MM.1S (cell line): Measurements from ENCODE around the gene SPATA31E1.

Experiments
- DNase-seq: peaks from one replicate; pipeline ENCODE4 v3.0.0-alpha.2; 2015
- H2AFZ ChIP-seq: fragments of 300-600 bp; sonication (generic); 2 replicates; pipeline ENCODE4 v1.6.0; 2016; ENCODE audit warnings: antibody characterized with exemption, low read length
- H3F3A ChIP-seq: fragments of 300-600 bp; sonication (generic); 2 replicates; pipeline ENCODE4 v1.6.1; 2016; ENCODE audit warnings: mild to moderate bottlenecking, antibody characterized with exemption, low read length, moderate library complexity, mixed read lengths; ENCODE audit not compliant: insufficient read depth
- H3K27ac ChIP-seq: fragments of 300-600 bp; sonication (generic); 2 replicates; pipeline ENCODE4 v1.5.1; 2016; ENCODE audit warnings: mild to moderate bottlenecking, low read length
- H3K27me3 ChIP-seq: fragments of 300-600 bp; sonication (generic); replicated peaks from 2 replicates; pipeline ENCODE4 v1.6.0; 2016; ENCODE audit warnings: low read length; ENCODE audit not compliant: insufficient read depth
- H3K36me3 ChIP-seq: fragments of 300-600 bp; sonication (generic); replicated peaks from 2 replicates; pipeline ENCODE4 v1.6.1; 2016; ENCODE audit warnings: mild to moderate bottlenecking, low read length, mixed read lengths; ENCODE audit not compliant: insufficient read depth
- H3K4me1 ChIP-seq: fragments of 300-600 bp; sonication (generic); 2 replicates; pipeline ENCODE4 v1.6.1; 2016; ENCODE audit warnings: low read length, mixed read lengths
- H3K4me2 ChIP-seq: fragments of 300-600 bp; sonication (generic); 2 replicates; pipeline ENCODE4 v1.6.0; 2016; ENCODE audit warnings: low read depth, low read length
- H3K4me3 ChIP-seq: fragments of 300-600 bp; sonication (generic); 2 replicates; pipeline ENCODE4 v1.5.1; 2016; ENCODE audit warnings: low read length, mixed read lengths
- H3K79me2 ChIP-seq: fragments of 300-600 bp; sonication (generic); 2 replicates; pipeline ENCODE4 v1.6.1; 2016; ENCODE audit warnings: mixed run types, low read length, mixed read lengths
- H3K9ac ChIP-seq: fragments of 300-600 bp; sonication (generic); 2 replicates; pipeline ENCODE4 v1.6.1; 2016; ENCODE audit warnings: low read length, mixed read lengths
- H3K9me2 ChIP-seq: fragments of 300-600 bp; sonication (generic); replicated peaks from 2 replicates; pipeline ENCODE4 v1.6.1; 2016; ENCODE audit warnings: mild to moderate bottlenecking, low read length, mixed read lengths; ENCODE audit not compliant: insufficient read depth
- H3K9me3 ChIP-seq: fragments of 300-600 bp; sonication (generic); replicated peaks from 2 replicates; pipeline ENCODE4 v1.6.1; 2016; ENCODE audit warnings: mild to moderate bottlenecking, low read length, mixed read lengths; ENCODE audit not compliant: insufficient read depth
- H4K20me1 ChIP-seq: fragments of 300-600 bp; sonication (generic); 2 replicates; pipeline ENCODE4 v1.6.1; 2016; ENCODE audit warnings: mild to moderate bottlenecking, low read length, moderate library complexity, mixed read lengths; ENCODE audit not compliant: insufficient read depth
- EZH2 ChIP-seq: fragments of 300-600 bp; sonication (generic); optimal IDR thresholded peaks from 2 replicates; pipeline ENCODE3; 2017; ENCODE audit warnings: low read depth, mild to moderate bottlenecking, antibody characterized with exemption, low read length, mixed read lengths
- EZH2phosphoT487 ChIP-seq: fragments of 300-600 bp; sonication (generic); IDR thresholded peaks from 2 replicates; pipeline ENCODE4 v1.6.1; 2018; ENCODE audit warnings: antibody characterized with exemption, low read length
- TF ChIP-seq, protein P1 (sequence below): fragments of 300-600 bp; sonication (generic); IDR thresholded peaks from 2 replicates; pipeline ENCODE4 v1.5.1; 2016; ENCODE audit warnings: antibody characterized with exemption, low read length, mixed read lengths

Gene SPATA31E1

GRCh38 chr9:87889882-87890252 lies 7.2 kb downstream of the SPATA31E1 start:
- no peaks in the 10 kb centered on the region for H3K27me3 ChIP-seq
- H3F3A ChIP-seq, result no peaks in the 10 kb centered on the region
- H3K4me1 ChIP-seq, result peaks cover 9% of the 10 kb centered on the region; the same call in 1 of the 2 replicates
- no peak overlapping the region for H3K4me2 ChIP-seq
- no peak overlapping the region for H3K27ac ChIP-seq
- no peaks in the 10 kb centered on the region for H4K20me1 ChIP-seq
- no peaks in the 10 kb centered on the region for H3K79me2 ChIP-seq
- H3K9me3 ChIP-seq, result no peaks in the 10 kb centered on the region
- H3K4me3 ChIP-seq, result no peak overlapping the region
- no peaks in the 10 kb centered on the region for H3K9me2 ChIP-seq
- TF ChIP-seq EZH2, result no peak
- TF ChIP-seq, protein P1, sequence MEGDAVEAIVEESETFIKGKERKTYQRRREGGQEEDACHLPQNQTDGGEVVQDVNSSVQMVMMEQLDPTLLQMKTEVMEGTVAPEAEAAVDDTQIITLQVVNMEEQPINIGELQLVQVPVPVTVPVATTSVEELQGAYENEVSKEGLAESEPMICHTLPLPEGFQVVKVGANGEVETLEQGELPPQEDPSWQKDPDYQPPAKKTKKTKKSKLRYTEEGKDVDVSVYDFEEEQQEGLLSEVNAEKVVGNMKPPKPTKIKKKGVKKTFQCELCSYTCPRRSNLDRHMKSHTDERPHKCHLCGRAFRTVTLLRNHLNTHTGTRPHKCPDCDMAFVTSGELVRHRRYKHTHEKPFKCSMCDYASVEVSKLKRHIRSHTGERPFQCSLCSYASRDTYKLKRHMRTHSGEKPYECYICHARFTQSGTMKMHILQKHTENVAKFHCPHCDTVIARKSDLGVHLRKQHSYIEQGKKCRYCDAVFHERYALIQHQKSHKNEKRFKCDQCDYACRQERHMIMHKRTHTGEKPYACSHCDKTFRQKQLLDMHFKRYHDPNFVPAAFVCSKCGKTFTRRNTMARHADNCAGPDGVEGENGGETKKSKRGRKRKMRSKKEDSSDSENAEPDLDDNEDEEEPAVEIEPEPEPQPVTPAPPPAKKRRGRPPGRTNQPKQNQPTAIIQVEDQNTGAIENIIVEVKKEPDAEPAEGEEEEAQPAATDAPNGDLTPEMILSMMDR, result no peak
- TF ChIP-seq EZH2phosphoT487, result no peak
- H3K9ac ChIP-seq, result no peak overlapping the region
- no peak for DNase-seq
- no peaks in the 10 kb centered on the region for H3K36me3 ChIP-seq
- H2AFZ ChIP-seq, result no peak overlapping the region

- no peaks in the 10 kb centered on the region for H3K36me3 ChIP-seq
- H2AFZ ChIP-seq, result no peak overlapping the region
- no peaks in the 10 kb centered on the region for H3K9me3 ChIP-seq
- no peak for DNase-seq
- no peak for TF ChIP-seq EZH2phosphoT487
- TF ChIP-seq, protein P1, result no peak
- no peak for TF ChIP-seq EZH2
- H3K9me2 ChIP-seq, result no peaks in the 10 kb centered on the region
- no peaks in the 10 kb centered on the region for H4K20me1 ChIP-seq
- no peak overlapping the region for H3K4me2 ChIP-seq
- no peaks in the 10 kb centered on the region for H3K27me3 ChIP-seq
- H3K9ac ChIP-seq, result no peak overlapping the region
- no peak overlapping the region for H3K27ac ChIP-seq
- H3F3A ChIP-seq, result no peaks in the 10 kb centered on the region
- H3K79me2 ChIP-seq, result no peaks in the 10 kb centered on the region
- no peak overlapping the region for H3K4me3 ChIP-seq
- peaks cover 9% of the 10 kb centered on the region; the same call in 1 of the 2 replicates for H3K4me1 ChIP-seq
Measured at GRCh38 chr9:87890837-87891236, 8.2 kb downstream of the SPATA31E1 start.

DNA sequence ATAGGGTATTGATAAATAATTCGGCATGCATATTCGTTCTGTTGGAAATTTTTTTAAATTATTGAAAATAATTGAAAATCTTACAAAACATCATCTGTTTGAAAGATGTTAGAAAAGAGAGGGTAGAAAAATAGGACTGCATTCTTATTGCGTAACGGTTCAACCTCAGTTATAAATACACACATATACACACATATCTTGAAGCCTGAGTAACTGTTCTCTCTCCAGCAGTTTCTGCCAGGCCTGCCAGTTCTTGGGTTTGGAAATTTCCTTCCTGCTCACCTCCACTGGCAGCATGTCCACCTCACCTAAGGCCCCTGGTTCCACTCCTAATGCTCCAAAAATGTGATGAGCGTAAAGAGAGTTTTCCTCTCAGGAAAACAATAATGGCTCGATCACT lies 9.1 kb downstream of the SPATA31E1 start:
- no peaks in the 10 kb centered on the region for H3K27me3 ChIP-seq
- no peak overlapping the region for H2AFZ ChIP-seq
- H3K79me2 ChIP-seq, result no peaks in the 10 kb centered on the region
- TF ChIP-seq EZH2, result no peak
- TF ChIP-seq, protein P1, result no peak
- TF ChIP-seq EZH2phosphoT487, result no peak
- no peaks in the 10 kb centered on the region for H3K9me3 ChIP-seq
- H3K9ac ChIP-seq, result no peak overlapping the region
- H3F3A ChIP-seq, result no peaks in the 10 kb centered on the region
- DNase-seq, result no peak
- no peak overlapping the region for H3K4me3 ChIP-seq
- H3K9me2 ChIP-seq, result no peaks in the 10 kb centered on the region
- H3K4me2 ChIP-seq, result no peak overlapping the region
- peaks cover 9% of the 10 kb centered on the region; the same call in 1 of the 2 replicates for H3K4me1 ChIP-seq
- H3K36me3 ChIP-seq, result no peaks in the 10 kb centered on the region
- H4K20me1 ChIP-seq, result no peaks in the 10 kb centered on the region
- H3K27ac ChIP-seq, result no peak overlapping the region
